ENCODE data around the gene CTNND2.

CTNND2 gene

GRCh38 chr5:10941900-10942299 lies 962.3 kb downstream of the CTNND2 start:
- POLR2A ChIA-PET: no interaction called here
- no peak for DNase-seq (ENCODE audit: extremely low spot score)
- CTCF ChIA-PET: interaction anchor here (0.6 kb wide), 1 partner anchor 359 kb away, joined by 3 read pairs; no protein-coding TSS in a partner anchor
- TF ChIP-seq L3MBTL2 (conservative IDR thresholded peaks at IDR 0.05): no peak

- ChIA-PET CTCF (no interaction called here), POLR2A (no interaction called here)
- no peak for TF ChIP-seq HDGF (IDR thresholded peaks at IDR 0.05; ENCODE audit: borderline replicate concordance)
- no peak for TF ChIP-seq CTBP1 (IDR thresholded peaks at IDR 0.05; ENCODE audit: borderline replicate concordance)
- TF ChIP-seq FOXK2 (IDR thresholded peaks at IDR 0.05): no peak
- no peak for TF ChIP-seq ELF4 (IDR thresholded peaks at IDR 0.05)
- DNase-seq (ENCODE audit: extremely low spot score): no peak
These were observed 968.0 kb downstream of the CTNND2 start for GRCh38 chr5:10936081-10936855.

GRCh38 chr5:10935536-10935935 lies 968.7 kb downstream of the CTNND2 start:
- TF ChIP-seq NFRKB (IDR thresholded peaks at IDR 0.05): no peak
- no peak for TF ChIP-seq FOXA1 (IDR thresholded peaks at IDR 0.05)
- no peak for TF ChIP-seq FOXM1 (IDR thresholded peaks at IDR 0.05; ENCODE audit: borderline replicate concordance)
- TF ChIP-seq SUZ12 (IDR thresholded peaks at IDR 0.05): no peak
- no peak for TF ChIP-seq ARNT (IDR thresholded peaks at IDR 0.05)
- TF ChIP-seq L3MBTL2 (conservative IDR thresholded peaks at IDR 0.05): no peak
- no peak for TF ChIP-seq TARDBP (IDR thresholded peaks at IDR 0.05)
- no peak for TF ChIP-seq ZNF384 (IDR thresholded peaks at IDR 0.05)
- no peak for TF ChIP-seq ELF4 (IDR thresholded peaks at IDR 0.05)
- TF ChIP-seq SP1 (IDR thresholded peaks at IDR 0.05): no peak
- no peak for TF ChIP-seq CTBP1 (IDR thresholded peaks at IDR 0.05; ENCODE audit: borderline replicate concordance)
- TF ChIP-seq HDGF (IDR thresholded peaks at IDR 0.05; ENCODE audit: borderline replicate concordance): no peak
- no peak for TF ChIP-seq PKNOX1 (IDR thresholded peaks at IDR 0.05)
- TF ChIP-seq FOXK2 (IDR thresholded peaks at IDR 0.05): no peak
- no peak for TF ChIP-seq LEF1 (IDR thresholded peaks at IDR 0.05; ENCODE audit: borderline replicate concordance)
- TF ChIP-seq BHLHE40 (IDR thresholded peaks at IDR 0.05; ENCODE audit: borderline replicate concordance): no peak
- ChIA-PET CTCF (no interaction called here), POLR2A (no interaction called here)
- no peak for DNase-seq (ENCODE audit: extremely low spot score)

- TF ChIP-seq SP1 (IDR thresholded peaks at IDR 0.05) (no peak), ARNT (IDR thresholded peaks at IDR 0.05) (no peak), ZNF384 (IDR thresholded peaks at IDR 0.05) (no peak), HDGF (IDR thresholded peaks at IDR 0.05; ENCODE audit: borderline replicate concordance) (no peak), SUZ12 (IDR thresholded peaks at IDR 0.05) (no peak), ELF4 (IDR thresholded peaks at IDR 0.05) (no peak), FOXK2 (IDR thresholded peaks at IDR 0.05) (no peak), BHLHE40 (IDR thresholded peaks at IDR 0.05; ENCODE audit: borderline replicate concordance) (no peak), CTBP1 (IDR thresholded peaks at IDR 0.05; ENCODE audit: borderline replicate concordance) (no peak), TARDBP (IDR thresholded peaks at IDR 0.05) (no peak), L3MBTL2 (conservative IDR thresholded peaks at IDR 0.05) (no peak), PKNOX1 (IDR thresholded peaks at IDR 0.05) (no peak), FOXM1 (IDR thresholded peaks at IDR 0.05; ENCODE audit: borderline replicate concordance) (no peak), LEF1 (IDR thresholded peaks at IDR 0.05; ENCODE audit: borderline replicate concordance) (no peak), NFRKB (IDR thresholded peaks at IDR 0.05) (no peak), FOXA1 (IDR thresholded peaks at IDR 0.05) (no peak)
- CTCF ChIA-PET: no interaction called here
- no peak for DNase-seq (ENCODE audit: extremely low spot score)
- POLR2A ChIA-PET: no interaction called here
These were observed 969.4 kb downstream of the CTNND2 start for GRCh38 chr5:10934783-10935355.

GRCh38 chr5:10933121-10933520 lies 971.1 kb downstream of the CTNND2 start:
- CTCF ChIA-PET: no interaction called here
- POLR2A ChIA-PET: no interaction called here
- DNase-seq (ENCODE audit: extremely low spot score): no peak
- no peak for TF ChIP-seq ARNT (IDR thresholded peaks at IDR 0.05)
- no peak for TF ChIP-seq ELF4 (IDR thresholded peaks at IDR 0.05)
- no peak for TF ChIP-seq FOXK2 (IDR thresholded peaks at IDR 0.05)
- no peak for TF ChIP-seq TARDBP (IDR thresholded peaks at IDR 0.05)
- no peak for TF ChIP-seq CTBP1 (IDR thresholded peaks at IDR 0.05; ENCODE audit: borderline replicate concordance)
- no peak for TF ChIP-seq FOXA1 (IDR thresholded peaks at IDR 0.05)
- TF ChIP-seq BHLHE40 (IDR thresholded peaks at IDR 0.05; ENCODE audit: borderline replicate concordance): no peak
- no peak for TF ChIP-seq PKNOX1 (IDR thresholded peaks at IDR 0.05)

GRCh38 chr5:10932426-10932825 lies 971.8 kb downstream of the CTNND2 start:
- ChIA-PET POLR2A (no interaction called here), CTCF (no interaction called here)
- no peak for TF ChIP-seq BHLHE40 (IDR thresholded peaks at IDR 0.05; ENCODE audit: borderline replicate concordance)
- TF ChIP-seq ARNT (IDR thresholded peaks at IDR 0.05): no peak
- no peak for TF ChIP-seq SP1 (IDR thresholded peaks at IDR 0.05)
- no peak for TF ChIP-seq NFRKB (IDR thresholded peaks at IDR 0.05)
- TF ChIP-seq TARDBP (IDR thresholded peaks at IDR 0.05): no peak
- TF ChIP-seq CTBP1 (IDR thresholded peaks at IDR 0.05; ENCODE audit: borderline replicate concordance): no peak
- no peak for TF ChIP-seq FOXK2 (IDR thresholded peaks at IDR 0.05)
- no peak for TF ChIP-seq FOXA1 (IDR thresholded peaks at IDR 0.05)
- TF ChIP-seq L3MBTL2 (conservative IDR thresholded peaks at IDR 0.05): no peak
- no peak for TF ChIP-seq SUZ12 (IDR thresholded peaks at IDR 0.05)
- no peak for TF ChIP-seq LEF1 (IDR thresholded peaks at IDR 0.05; ENCODE audit: borderline replicate concordance)
- TF ChIP-seq HDGF (IDR thresholded peaks at IDR 0.05; ENCODE audit: borderline replicate concordance): no peak
- TF ChIP-seq FOXM1 (IDR thresholded peaks at IDR 0.05; ENCODE audit: borderline replicate concordance): no peak
- no peak for TF ChIP-seq PKNOX1 (IDR thresholded peaks at IDR 0.05)
- no peak for TF ChIP-seq ELF4 (IDR thresholded peaks at IDR 0.05)

More at GRCh38 chr5:10932426-10932825, 971.8 kb downstream of the CTNND2 start:
- no peak for DNase-seq (ENCODE audit: extremely low spot score)

Data from HEK293T (cell line).